HCT116 (cell line): ENCODE measurements around the gene CDC42BPB.
"Not testable (repeated sequence)": the region's sequence is repeated elsewhere in the genome, so short reads cannot be mapped to it uniquely, and the experiment has no call there.

Experiments used
- EZH2 ChIP-seq: fragments of 200-600 bp; sonication (generic); IDR thresholded peaks from 2 replicates; pipeline ENCODE4 v1.6.1; 2017; ENCODE audit warnings: antibody characterized with exemption, mixed run types
- EZH2phosphoT487 ChIP-seq: fragments of 200-600 bp; IDR thresholded peaks from 2 replicates; pipeline ENCODE4 v1.6.1; 2018; ENCODE audit warnings: antibody characterized with exemption, borderline replicate concordance
- FOSL1 ChIP-seq: IDR thresholded peaks from 2 replicates; pipeline ENCODE4 v1.6.1; 2012; ENCODE audit warnings: low read depth
- JUND ChIP-seq: IDR thresholded peaks from 2 replicates; pipeline ENCODE4 v1.6.1; 2012
- POLR2A ChIP-seq: IDR thresholded peaks from 2 replicates; pipeline ENCODE4 v1.7.0; 2011; ENCODE audit warnings: borderline replicate concordance; ENCODE audit not compliant: insufficient read depth, insufficient read length; ENCODE audit errors: extremely low read depth
- POLR2AphosphoS5 ChIP-seq: IDR thresholded peaks from 2 replicates; pipeline ENCODE4 v1.6.1; 2011; ENCODE audit warnings: mild to moderate bottlenecking, low read depth, low read length, moderate library complexity
- YY1 ChIP-seq: IDR thresholded peaks from 2 replicates; pipeline ENCODE4 v1.6.1; 2011; ENCODE audit warnings: low read length, low read depth, moderate library complexity, mild to moderate bottlenecking; ENCODE audit not compliant: insufficient replicate concordance; ENCODE audit errors: extremely low read depth
- TF ChIP-seq, protein P1 (sequence below), 3 experiments: fragments of 200-600 bp in 1 of 3; sonication (generic) in 1 of 3; IDR thresholded peaks in 2 of 3; conservative IDR thresholded peaks in 1 of 3; 2 replicates each; pipeline ENCODE4 v1.5.1; 2012 to 2017; ENCODE audit warnings: low read depth in 2 of 3, low read length in 2 of 3, antibody characterized with exemption in 1 of 3, borderline replicate concordance in 1 of 3, control low read depth in 1 of 3, mild to moderate bottlenecking in 1 of 3, mixed read lengths in 1 of 3, mixed run types in 1 of 3, moderate library complexity in 1 of 3; ENCODE audit not compliant: insufficient read depth in 1 of 3

DNA sequence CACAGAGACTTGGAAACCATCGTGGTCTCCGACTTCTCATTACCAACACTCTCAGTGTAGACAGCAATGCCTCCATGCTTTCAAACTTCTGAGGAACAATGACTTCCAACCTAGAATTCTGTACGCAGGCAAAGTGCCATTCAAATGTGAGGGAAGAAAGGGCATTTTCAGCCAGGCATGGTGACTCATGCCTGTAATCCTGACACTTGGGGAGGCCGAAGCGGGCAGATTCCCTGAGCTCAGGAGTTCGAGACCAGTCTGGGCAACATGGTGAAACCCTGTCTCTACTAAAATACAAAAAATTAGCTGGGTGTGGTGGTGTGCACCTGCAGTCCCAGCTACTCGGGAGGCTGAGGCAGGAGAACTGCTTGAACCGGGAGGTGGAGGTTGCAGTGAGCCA, 9.9 kb downstream of the CDC42BPB start:
- TF ChIP-seq FOSL1, EZH2, POLR2AphosphoS5, POLR2A, JUND, YY1, EZH2phosphoT487: not testable (repeated sequence)
- TF ChIP-seq, protein P1, sequence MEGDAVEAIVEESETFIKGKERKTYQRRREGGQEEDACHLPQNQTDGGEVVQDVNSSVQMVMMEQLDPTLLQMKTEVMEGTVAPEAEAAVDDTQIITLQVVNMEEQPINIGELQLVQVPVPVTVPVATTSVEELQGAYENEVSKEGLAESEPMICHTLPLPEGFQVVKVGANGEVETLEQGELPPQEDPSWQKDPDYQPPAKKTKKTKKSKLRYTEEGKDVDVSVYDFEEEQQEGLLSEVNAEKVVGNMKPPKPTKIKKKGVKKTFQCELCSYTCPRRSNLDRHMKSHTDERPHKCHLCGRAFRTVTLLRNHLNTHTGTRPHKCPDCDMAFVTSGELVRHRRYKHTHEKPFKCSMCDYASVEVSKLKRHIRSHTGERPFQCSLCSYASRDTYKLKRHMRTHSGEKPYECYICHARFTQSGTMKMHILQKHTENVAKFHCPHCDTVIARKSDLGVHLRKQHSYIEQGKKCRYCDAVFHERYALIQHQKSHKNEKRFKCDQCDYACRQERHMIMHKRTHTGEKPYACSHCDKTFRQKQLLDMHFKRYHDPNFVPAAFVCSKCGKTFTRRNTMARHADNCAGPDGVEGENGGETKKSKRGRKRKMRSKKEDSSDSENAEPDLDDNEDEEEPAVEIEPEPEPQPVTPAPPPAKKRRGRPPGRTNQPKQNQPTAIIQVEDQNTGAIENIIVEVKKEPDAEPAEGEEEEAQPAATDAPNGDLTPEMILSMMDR (IDR thresholded peaks at IDR 0.05 in 2 of 3, conservative IDR thresholded peaks at IDR 0.05 in 1 of 3; ENCODE audit: borderline replicate concordance in 1 of 3, insufficient read depth in 1 of 3, low read depth in 2 of 3, low read length in 2 of 3): not testable (repeated sequence)
